HepG2 (cell line): ENCODE results near the gene SF3A2. TPM values are rescaled to one million over a fixed set of nuclear protein-coding genes. Genes with fewer than 3 reads are reported as not detected.

Experiments used
- ATAD3A ChIP-seq: sonication (generic); formaldehyde crosslinking; IDR thresholded peaks from 2 replicates; pipeline ENCODE4 v1.4.0; 2020; ENCODE audit warnings: missing genetic modification reagents
- BRD4 ChIP-seq: sonication (generic); formaldehyde crosslinking; IDR thresholded peaks from 2 replicates; pipeline ENCODE4 v1.4.0; 2020; ENCODE audit warnings: missing genetic modification reagents
- KDM6A ChIP-seq: IDR thresholded peaks from 2 replicates; pipeline ENCODE4 v1.6.1; 2016; ENCODE audit warnings: low read depth
- KIAA2018 ChIP-seq: sonication (generic); formaldehyde crosslinking; IDR thresholded peaks from 2 replicates; pipeline ENCODE4 v1.5.0; 2020; ENCODE audit warnings: mild to moderate bottlenecking, missing genetic modification reagents, borderline replicate concordance
- MLX ChIP-seq: IDR thresholded peaks from 2 replicates; pipeline ENCODE4 v1.6.1; 2016
- NFE2 ChIP-seq: sonication (generic); formaldehyde crosslinking; IDR thresholded peaks from 2 replicates; pipeline ENCODE4 v1.4.0; 2020; ENCODE audit warnings: missing genetic modification reagents
- PCBP1 ChIP-seq: fragments of 200-400 bp; formaldehyde crosslinking; IDR thresholded peaks from 2 replicates; pipeline ENCODE4 v1.6.1; 2017; ENCODE audit warnings: mild to moderate bottlenecking, low read depth, low read length, borderline replicate concordance
- TFE3 ChIP-seq: IDR thresholded peaks from 2 replicates; pipeline ENCODE4 v1.6.1; 2016
- ZBTB3 ChIP-seq: sonication (generic); formaldehyde crosslinking; IDR thresholded peaks from 2 replicates; pipeline ENCODE4 v1.4.0; 2020; ENCODE audit warnings: low read depth, mild to moderate bottlenecking, moderate library complexity, missing genetic modification reagents, borderline replicate concordance
- ZEB1 ChIP-seq: IDR thresholded peaks from 2 replicates; pipeline ENCODE4 v1.6.1; 2012; ENCODE audit warnings: mild to moderate bottlenecking, low read depth, inconsistent platforms; ENCODE audit not compliant: insufficient replicate concordance
- ZNF234 ChIP-seq: sonication (generic); formaldehyde crosslinking; conservative IDR thresholded peaks from 2 replicates; pipeline ENCODE4 v1.5.1; 2020; ENCODE audit warnings: mild to moderate bottlenecking, missing genetic modification reagents
- ZNF263 ChIP-seq: sonication (generic); formaldehyde crosslinking; IDR thresholded peaks from 2 replicates; pipeline ENCODE4 v1.4.0; 2020; ENCODE audit warnings: missing genetic modification reagents
- ZNF280D ChIP-seq: sonication (generic); formaldehyde crosslinking; IDR thresholded peaks from 2 replicates; pipeline ENCODE4 v1.5.1; 2020; ENCODE audit warnings: mild to moderate bottlenecking, missing genetic modification reagents
- ZNF501 ChIP-seq: sonication (generic); formaldehyde crosslinking; IDR thresholded peaks from 2 replicates; pipeline ENCODE4 v1.5.1; 2020; ENCODE audit warnings: mild to moderate bottlenecking, moderate library complexity, missing genetic modification reagents
- ZNF678 ChIP-seq: sonication (generic); formaldehyde crosslinking; IDR thresholded peaks from 2 replicates; pipeline ENCODE4 v1.4.0; 2020; ENCODE audit warnings: mild to moderate bottlenecking, missing genetic modification reagents
- ZNF766 ChIP-seq: sonication (generic); formaldehyde crosslinking; IDR thresholded peaks from 2 replicates; pipeline ENCODE4 v1.5.0; 2020; ENCODE audit warnings: missing genetic modification reagents, borderline replicate concordance
- ZNF768 ChIP-seq: sonication (generic); formaldehyde crosslinking; IDR thresholded peaks from 2 replicates; pipeline ENCODE4 v1.4.0; 2020; ENCODE audit warnings: missing genetic modification reagents
- ZNF891 ChIP-seq: sonication (generic); formaldehyde crosslinking; IDR thresholded peaks from 2 replicates; pipeline ENCODE4 v1.5.0; 2020; ENCODE audit warnings: mild to moderate bottlenecking, missing genetic modification reagents
- polyA plus RNA-seq, 8 experiments: library from polyadenylated mRNA; depleted of rRNA in 3 of 8; stranded (reverse) in 7 of 8; unstranded in 1 of 8; fragments of >200 nt; fragmentation: Illumina TruSeq in 4 of 8; extraction: Trizol in 4 of 8; gene quantifications; 2 replicates each; pipeline versions ENCODE4 v1.2.1 to v1.2.3, GENCODE V29; 2011 to 2016; ENCODE audit warnings: low read depth in 4 of 8, missing spikeins in 1 of 8, mixed read lengths in 1 of 8; ENCODE audit not compliant: insufficient read depth in 1 of 8
- total RNA-seq, 5 experiments: library from RNA; depleted of rRNA; stranded (reverse); fragments of >200 nt; fragmentation: Illumina TruSeq; extraction: Trizol; gene quantifications; 2 replicates each; pipeline ENCODE4 v1.2.3, GENCODE V29; 2016; ENCODE audit warnings: low read depth in 1 of 5

SF3A2 gene
- total and polyA plus RNA-seq, 2 of the 13 experiments (the other 11 are each of a cell fraction or from before 2014, with no cell fraction given), result 8.6 to 8.8 TPM

GRCh38 chr19:2288338-2288817 lies 51.8 kb downstream of the SF3A2 start (continued):
- no peak for TF ChIP-seq KIAA2018 (CRISPR knock-in tag)
- TF ChIP-seq ZEB1, result peak; percentile 34
- no peak for TF ChIP-seq NFE2 (CRISPR knock-in tag)
- TF ChIP-seq ZNF891 (CRISPR knock-in tag), result no peak
- TF ChIP-seq PCBP1, result no peak
- peak; percentile 60; the same call in 1 of the 2 replicates for TF ChIP-seq KDM6A
- TF ChIP-seq ZNF263 (CRISPR knock-in tag), result peak; percentile 79
- TF ChIP-seq ZNF501 (CRISPR knock-in tag), result peak; percentile 80; the same call in 1 of the 2 replicates
- no peak for TF ChIP-seq BRD4
- TF ChIP-seq TFE3, result 0 out of 2 replicates have a peak, but pooled peaks have one; percentile 42
- 0 out of 2 replicates have a peak, but pooled peaks have one; percentile 27 for TF ChIP-seq ZNF766 (CRISPR knock-in tag)
- peak; percentile 16; the same call in 1 of the 2 replicates for TF ChIP-seq ZNF768 (CRISPR knock-in tag)
- TF ChIP-seq ATAD3A, result no peak
- no peak for TF ChIP-seq ZNF234
- peak; percentile 66 for TF ChIP-seq ZNF280D (CRISPR knock-in tag)
- TF ChIP-seq ZNF678 (CRISPR knock-in tag), result no peak
- TF ChIP-seq MLX (CRISPR knock-in tag), result peak; percentile 57; the same call in 1 of the 2 replicates
- TF ChIP-seq ZBTB3 (CRISPR knock-in tag), result no peak
